ENCODE measurements around the gene PBX2.
"Not testable (repeated sequence)": the region's sequence is repeated elsewhere in the genome, so short reads cannot be mapped to it uniquely, and the experiment has no call there.

PBX2 gene

GRCh38 chr6:32203426-32204267, 13.6 kb upstream of the PBX2 start:
- no peak for DNase-seq

- no peak for DNase-seq
Measured at GRCh38 chr6:32202186-32202585, 12.2 kb upstream of the PBX2 start.

GRCh38 chr6:32200711-32201475, 10.9 kb upstream of the PBX2 start:
- DNase-seq, result no peak

GRCh38 chr6:32198866-32199265, 8.9 kb upstream of the PBX2 start:
- no peak for DNase-seq

GRCh38 chr6:32198345-32198696, 8.3 kb upstream of the PBX2 start:
- no peak for DNase-seq

GRCh38 chr6:32196682-32197616, 6.9 kb upstream of the PBX2 start:
- DNase-seq, result peak in 21 of 56 donors; percentile 23 to 78 (median 51)

- DNase-seq, result peak; percentile 61 to 97 (median 90)
Measured at GRCh38 chr6:32195902-32196681, 6.1 kb upstream of the PBX2 start.

- peak; percentile 91 to 100 (median 100) for DNase-seq
Measured at GRCh38 chr6:32195652-32195901, 5.6 kb upstream of the PBX2 start.

GRCh38 chr6:32194825-32195651, 5.0 kb upstream of the PBX2 start:
- peak in 15 of 56 donors; percentile 12 to 73 (median 55) for DNase-seq

- no peak for DNase-seq
Measured at GRCh38 chr6:32194388-32194787, 4.4 kb upstream of the PBX2 start.

GRCh38 chr6:32193096-32193495, 3.1 kb upstream of the PBX2 start:
- DNase-seq, result not testable (repeated sequence)

- DNase-seq, result peak in 7 of 56 donors; percentile 16 to 39 (median 23)
Measured at GRCh38 chr6:32192608-32193039, 2.6 kb upstream of the PBX2 start, which contains the start of gene GPSM3. TSS of gene GPSM3 (minus strand) at chr6:32192643. CDS start at chr6:32192513, 130 bp downstream.

GRCh38 chr6:32191696-32192607, 1.9 kb upstream of the PBX2 start:
- DNase-seq, result no peak

- no peak for DNase-seq
Measured at GRCh38 chr6:32190911-32191677, 1.1 kb upstream of the PBX2 start.

GRCh38 chr6:32189742-32190053, 304 bp downstream of the PBX2 start:
- peak in 3 of 56 donors; percentile 63 to 83 (median 67) for DNase-seq

GRCh38 chr6:32189069-32189741, 797 bp downstream of the PBX2 start:
- DNase-seq, result peak in 2 of 56 donors; percentile 34 to 48

- DNase-seq, result no peak
Measured at GRCh38 chr6:32188381-32189068, 1.5 kb downstream of the PBX2 start.

Measured in amygdala (tissue), 56 donors.